HG03565 (cell line): Measurements from ENCODE around the gene DCC.

Experiments used
- ATAC-seq: cut with Tn5 transposase; IDR thresholded peaks from one replicate; pipeline ENCODE4 v1.9.1; 2021; ENCODE audit warnings: mild to moderate bottlenecking, moderate library complexity; ENCODE audit not compliant: unreplicated experiment

DCC gene

DNA sequence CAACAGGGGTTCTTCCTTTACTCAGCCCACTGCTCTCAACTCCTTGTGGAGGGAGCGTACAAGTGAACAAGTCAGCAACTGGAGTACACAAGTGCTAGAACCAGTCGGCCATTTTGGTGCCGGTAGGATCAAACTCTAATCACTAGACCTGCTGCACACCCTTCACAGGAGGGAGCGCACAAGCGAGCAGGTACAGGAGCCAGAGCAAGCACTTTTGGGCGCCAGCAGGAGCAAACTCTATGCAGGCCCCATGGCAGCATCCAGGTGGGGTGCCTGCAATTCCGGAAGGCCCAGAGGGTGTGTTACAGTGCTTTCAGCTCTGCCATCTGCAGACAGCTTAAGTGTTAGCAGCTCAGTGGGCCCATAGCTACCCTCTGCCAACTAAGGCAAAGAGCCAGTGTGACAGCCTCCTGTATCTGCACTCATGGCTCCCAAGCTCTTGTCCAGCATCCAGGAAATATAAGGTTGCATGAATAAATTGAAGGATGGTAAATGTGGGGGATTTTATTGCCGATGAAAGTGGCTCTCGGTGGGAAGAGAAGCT is 426.1 kb downstream of the DCC start:
- no peak for ATAC-seq

DNA sequence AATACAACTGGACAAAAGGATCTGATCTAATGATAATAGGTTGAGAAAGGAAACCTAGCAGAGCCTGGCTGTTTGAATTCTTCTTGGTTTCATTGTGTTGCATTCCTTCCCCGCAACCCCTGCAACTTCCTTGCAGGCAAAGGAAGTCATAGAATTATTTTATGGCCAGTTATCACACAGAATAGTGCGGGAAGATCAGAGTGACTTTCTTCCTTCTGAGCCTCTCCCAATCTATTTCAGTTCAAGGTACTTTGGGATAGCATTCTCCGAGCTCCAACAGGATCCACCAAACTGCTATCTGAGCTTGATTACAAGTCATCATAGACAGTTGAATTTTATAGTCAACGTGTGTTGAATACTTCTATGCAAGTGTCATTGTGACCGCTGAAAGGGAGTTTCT is 441.1 kb downstream of the DCC start:
- no peak for ATAC-seq

DNA sequence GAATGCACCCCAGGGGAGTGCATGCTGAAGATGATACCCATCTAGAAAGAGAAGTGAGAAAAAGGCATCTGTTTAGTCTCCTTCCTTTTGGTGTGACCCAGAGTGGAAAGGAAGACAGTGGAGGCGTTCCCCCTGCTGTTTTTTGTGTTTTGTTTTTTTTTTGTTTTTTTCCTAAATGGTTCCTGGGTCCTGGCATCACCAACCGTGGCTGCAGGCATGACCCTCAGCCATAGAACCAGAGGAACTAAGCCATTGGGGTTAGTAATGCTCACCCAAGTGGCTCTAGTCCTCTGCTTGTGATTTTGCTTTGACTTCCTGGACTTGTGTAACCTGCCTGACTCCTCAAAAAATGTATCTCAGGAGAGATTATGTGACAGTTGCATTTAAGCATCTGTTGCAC is 451.3 kb downstream of the DCC start:
- ATAC-seq = no peak

DNA sequence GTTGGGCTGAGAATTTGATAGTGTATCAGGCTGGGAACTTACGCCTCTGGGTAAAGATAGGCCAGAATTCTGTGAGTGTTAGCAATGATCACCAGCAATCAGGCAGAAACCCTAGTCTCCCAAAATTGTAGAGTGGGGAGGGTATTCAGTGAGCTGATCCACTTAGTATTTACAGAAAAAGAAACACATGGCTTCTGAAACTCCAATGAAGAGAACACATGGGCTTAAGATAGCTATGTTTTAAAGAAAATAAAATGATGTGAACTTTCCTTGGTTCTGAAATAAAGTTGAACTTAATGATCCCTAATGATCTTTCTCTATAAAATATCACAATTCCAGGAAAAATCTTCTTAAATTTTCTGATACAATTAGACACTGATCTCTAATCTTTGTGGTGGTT is 472.8 kb downstream of the DCC start:
- ATAC-seq = no peak

DNA sequence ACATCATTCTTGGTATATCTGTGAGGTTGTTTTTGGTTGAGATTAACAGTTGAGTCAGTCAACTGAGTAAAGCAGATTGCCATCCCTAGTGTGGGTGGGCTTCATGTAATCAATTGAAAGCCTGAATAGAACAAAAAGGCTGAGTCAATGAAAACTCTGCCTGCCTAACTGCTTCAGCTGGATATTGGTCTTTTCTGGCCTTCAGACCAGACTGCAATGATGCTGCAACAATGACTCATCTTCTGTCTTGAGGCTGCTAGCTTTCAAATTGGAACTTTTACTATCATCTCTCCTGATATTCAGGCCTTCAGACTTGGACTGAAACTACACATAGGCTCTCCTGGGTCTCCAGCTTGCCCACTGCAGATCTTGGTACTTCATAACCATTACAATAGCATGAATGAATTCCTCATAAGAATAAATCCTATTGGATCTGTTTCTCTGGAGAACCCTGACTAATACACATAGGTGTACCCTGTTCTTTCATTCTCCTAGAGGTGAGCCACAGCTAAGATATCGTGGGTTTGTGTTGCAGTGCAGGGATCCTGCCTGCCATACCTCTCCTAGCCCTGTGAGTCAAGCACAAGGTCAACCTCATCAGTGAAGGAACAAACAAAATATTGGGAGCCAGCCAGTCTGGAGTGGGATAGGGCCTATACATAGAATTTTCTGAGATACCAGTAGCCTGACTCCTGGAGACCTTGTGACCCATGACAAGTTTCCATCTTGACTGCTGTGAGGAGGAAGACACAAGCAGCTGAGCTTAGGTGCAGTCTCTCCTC is 473.8 kb downstream of the DCC start:
- no peak for ATAC-seq

DNA sequence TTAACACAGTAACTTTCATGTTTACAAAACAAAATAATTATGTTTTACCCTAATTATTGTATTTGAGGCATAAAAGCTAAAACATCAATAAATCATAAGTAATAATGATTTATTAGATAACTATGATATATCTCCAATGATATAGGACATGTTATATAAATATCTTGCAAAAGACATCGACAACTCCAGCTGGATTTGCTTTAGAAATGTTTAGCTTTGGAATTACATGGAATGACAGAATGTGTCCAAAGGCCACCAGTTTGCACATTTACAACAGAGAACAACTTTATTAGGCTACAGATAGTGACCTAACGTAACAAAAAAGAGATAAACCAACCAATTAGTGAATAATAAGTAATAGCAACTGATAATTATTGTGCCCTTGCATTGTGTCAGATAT is 475.7 kb downstream of the DCC start:
- no peak for ATAC-seq

DNA sequence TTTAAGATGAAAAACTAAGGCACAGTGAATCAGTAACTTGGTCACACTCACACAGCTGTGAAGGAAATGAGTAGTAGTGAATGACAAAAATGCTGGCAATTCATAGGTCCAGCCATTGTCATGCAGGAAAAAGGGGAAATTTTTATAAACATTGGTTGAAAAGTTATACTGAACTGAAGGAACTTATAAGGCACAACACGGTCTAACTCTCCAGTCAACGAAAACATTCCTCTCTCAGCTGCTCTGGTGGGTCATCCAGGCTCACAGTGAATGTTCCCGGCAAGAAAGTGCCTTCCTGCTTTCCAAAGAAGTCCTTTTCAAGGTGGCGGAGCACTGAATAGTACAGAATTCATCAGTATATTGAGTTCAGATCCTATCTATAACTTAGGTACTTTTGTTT is 476.1 kb downstream of the DCC start:
- ATAC-seq = no peak

DNA sequence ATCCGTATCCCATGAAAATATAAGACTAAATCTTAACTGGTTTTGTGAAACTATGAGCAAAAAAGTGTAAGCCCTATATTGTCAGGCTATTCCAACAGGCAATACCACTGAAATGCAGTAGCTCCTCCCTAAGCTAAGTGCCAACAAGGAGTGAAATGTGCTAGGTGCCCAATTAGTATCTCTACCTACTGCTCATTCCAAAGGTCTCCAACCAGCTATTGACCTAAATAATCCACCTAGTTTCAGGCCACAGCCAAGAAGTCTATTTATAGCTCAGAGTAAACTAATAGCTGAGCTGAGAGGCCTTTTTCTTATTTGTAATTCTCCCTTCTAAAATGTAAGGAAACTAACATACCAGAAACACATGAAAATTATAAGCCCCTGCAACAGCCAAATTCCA is 482.2 kb downstream of the DCC start:
- no peak for ATAC-seq

DNA sequence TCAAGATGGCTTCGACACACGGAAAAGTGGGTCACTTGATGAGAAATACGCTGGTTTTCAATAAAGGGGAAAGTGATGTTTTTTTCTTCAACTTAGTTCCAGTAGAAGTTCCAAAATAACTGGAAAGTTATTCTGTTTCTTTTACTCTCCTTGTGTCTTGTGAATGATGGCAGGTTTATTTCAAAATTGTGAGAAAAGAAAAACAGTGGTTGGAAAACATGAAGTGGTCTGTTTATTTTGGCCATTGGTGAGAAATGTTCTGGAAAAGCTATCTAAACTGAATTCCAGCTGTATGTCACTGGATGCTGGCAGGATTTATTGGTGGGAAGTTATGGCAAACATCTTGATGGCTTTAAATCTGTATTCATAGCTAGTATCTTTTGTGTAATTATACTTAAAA is 484.1 kb downstream of the DCC start:
- ATAC-seq = no peak

DNA sequence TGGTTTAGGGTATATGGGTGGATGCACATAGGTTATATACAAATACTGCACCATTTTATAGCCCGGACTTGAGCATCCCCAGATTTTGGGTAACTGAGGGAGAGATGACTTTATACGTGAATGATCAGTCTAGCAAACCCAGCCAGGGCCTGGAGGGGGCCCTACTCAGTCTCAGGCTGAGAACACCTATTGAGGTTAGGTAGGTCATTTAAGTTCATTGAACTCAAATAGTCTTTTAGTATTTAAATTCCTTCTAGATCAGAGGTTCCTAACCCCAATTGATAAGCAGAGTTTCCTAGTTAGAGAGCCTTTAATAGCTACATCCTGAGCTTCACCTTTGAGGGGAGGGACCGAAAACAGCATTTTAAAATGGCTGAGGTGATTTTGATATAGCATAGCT is 487.0 kb downstream of the DCC start:
- ATAC-seq = no peak

DNA sequence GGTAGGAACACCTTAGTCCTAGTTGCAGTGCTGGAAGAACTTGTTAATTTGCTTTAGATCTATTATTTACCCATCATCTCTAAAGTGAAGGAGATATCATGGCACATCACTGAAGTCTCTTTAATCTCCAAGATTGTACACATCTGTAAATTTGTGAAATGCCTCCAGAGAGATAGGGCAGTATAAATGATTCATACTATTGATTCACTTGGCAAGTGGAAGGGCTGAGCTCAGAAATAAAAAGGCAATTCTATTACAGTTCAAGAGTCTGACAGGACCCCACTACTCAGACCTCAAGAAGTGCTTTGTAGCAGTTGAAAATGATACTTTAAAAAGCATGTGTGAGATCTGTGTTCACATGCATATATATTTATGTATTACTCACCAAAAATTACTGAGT is 489.3 kb downstream of the DCC start:
- ATAC-seq = no peak

DNA sequence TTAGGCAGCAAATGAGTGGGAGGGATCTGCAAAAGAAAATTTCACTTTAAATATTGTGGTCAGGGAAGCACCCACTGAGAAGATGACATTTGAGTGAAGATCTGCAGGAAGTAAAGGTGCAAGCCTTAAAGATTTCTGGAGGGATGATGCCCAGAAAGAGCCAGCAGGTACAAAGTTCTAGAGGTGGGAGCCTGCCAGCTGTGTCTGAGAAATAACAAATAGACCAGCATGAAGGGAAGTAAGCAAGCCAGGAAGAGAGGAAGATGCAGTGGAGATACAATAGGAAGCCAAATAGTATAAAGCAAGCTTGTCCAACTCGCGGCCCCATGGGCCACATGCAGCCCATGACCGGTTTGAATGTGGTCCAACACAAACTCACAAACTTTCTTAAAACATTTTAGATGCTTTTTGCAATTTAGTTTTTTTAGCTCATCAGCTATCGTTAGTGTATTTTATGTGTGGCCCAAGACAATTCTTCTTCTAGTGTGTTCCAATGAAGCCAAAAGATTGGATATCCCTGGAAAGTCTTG is 489.9 kb downstream of the DCC start:
- no peak for ATAC-seq

DNA sequence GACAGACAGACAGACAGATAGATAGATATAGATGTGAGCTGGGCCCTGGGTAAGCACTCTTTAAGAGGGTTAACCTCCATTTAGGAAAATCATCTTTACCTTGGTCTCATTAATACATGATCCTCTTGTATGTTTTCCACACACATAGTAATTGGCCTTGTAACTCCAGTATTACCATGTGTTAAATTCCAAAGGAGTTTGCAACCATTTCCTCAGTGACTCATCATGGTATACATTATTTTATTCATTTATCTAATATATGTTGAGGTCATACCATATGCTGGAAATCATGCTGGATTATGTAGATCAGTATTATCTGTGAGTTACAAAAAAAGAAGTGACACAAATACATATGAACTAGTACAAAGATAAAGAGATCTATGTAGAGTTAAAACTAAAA is 504.3 kb downstream of the DCC start:
- no peak for ATAC-seq

DNA sequence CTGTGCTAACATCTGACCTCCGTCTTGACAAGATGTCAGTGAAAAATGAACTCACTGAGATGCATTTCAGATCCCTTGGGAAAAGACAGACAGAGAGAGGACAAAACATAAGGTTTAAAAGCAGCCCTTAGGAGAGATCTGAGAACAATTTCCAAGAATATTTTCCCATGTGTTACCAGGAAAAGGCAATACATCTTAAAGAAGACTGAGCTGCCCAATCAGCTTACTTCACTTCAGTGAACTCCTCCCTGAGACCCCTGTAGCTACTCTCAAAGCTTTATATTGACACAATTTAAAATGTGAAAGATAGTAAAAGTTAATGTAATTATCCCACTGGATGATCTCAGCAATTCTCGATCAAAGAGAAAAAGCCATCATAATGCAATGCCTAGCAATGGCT is 505.0 kb downstream of the DCC start:
- ATAC-seq = no peak

DNA sequence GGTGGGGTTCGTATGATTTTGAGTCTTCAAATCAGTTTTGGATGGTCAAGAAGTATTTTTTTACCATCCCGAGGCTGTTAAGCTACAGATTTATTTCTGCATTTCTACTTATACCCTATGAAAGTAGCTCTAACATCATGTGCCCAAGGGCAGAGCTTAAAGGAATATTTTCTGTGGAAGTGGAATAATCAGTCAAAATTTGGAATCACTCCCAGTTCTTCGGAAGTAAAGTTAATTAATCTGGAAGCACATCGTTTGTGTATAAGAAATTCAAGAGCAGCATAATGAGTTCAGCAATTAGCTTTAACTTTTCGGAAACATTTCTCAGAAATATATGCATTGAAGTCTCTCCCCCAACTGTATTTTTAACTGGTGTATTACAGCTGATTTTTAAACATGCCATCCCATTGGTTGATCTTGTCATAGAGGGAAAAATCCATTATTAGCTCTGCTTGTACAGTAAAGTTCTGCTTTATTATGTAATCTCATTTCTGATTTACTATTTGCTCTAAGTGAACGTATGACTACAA is 510.1 kb downstream of the DCC start:
- ATAC-seq = no peak

DNA sequence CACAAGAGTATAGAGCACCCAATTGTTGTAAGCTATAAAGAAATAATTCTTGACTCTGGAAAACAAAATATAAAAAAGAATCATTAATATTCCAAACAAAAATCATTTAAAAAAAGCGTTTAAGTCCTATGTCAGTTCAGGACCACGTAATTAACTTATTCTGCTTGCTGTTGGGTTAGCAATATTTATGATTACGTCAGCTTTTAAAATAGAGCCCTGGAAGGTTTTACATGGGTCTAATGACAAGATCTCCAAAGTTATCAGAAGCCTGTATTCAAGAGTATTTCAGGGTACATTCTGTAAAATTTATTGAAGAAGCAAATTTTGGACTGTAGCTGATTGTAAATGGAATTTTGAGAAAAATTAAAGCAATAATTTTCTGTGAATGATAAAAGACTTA is 521.6 kb downstream of the DCC start:
- ATAC-seq = no peak

DNA sequence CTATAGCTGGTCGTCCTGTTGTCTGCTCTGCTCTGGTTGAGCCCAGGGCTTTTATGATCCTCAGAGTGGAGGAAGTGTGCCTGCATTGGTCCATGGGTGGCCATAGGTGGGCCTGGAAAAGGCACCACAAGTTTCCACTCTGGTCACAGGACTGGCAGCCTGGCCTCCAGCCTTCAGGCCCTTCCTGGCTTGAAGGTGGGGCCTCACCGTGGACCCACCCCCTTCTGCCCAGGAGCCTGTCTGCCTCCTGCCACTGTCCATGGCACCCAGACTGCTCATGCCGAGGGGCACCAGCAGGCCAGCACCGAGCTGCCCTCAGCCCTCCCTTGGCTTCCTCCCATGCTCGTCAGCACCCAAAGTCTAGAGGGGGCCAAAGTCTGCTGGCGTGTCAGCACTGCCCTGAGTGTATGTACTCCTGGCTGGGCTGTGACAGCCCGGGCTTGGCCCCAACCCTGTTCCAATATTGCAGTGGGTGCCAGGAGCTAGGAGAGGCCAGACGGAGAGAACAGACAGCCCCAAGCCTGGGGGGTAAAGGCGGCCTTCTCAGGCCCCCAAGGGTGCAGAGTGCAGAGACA is 529.4 kb downstream of the DCC start:
- no peak for ATAC-seq

DNA sequence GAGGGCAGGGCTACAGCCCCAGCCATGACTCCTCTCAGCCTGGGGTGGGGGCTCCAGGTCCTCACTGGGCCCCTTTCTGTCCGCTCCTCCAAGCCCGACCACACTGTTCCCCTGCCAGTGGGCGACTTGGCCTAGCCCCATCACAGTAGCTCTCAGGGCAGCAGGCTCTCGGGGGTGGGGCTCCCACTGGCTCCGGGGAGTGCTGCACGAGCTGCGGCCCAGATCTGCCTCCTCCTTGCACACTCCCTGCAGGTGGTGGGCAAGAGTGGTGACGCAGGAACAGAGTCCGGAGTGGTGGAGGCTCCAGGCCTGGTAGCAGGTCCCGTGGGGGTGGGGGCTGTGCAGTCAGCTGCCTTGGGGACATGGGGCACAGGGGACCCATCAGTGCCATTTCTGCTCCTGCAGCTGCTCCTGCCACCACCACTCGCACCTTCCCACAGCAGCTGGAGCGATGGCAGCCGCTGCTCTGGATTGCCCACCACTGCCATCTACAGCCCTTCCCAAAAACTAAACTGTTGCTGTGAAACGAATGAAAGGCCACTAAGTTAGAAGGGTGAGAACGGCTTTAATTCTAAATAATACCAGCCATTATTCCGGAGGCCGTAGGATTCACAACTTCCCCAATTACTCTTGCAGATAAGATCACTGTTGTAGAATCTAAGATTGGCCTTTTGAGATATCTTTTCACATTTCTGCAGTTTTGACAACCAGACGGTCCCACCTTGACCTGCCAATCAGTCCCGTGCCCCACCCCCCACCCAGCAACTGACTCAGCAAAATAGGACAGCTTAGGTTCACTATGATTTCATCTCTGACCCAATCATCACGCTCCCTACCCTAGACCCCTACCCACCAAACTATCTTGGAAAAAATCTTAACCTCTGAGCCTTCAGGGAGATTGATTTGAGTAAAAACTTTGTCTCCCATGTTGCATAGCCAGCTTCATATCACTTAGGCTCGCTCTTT is 530.2 kb downstream of the DCC start:
- ATAC-seq = no peak

DNA sequence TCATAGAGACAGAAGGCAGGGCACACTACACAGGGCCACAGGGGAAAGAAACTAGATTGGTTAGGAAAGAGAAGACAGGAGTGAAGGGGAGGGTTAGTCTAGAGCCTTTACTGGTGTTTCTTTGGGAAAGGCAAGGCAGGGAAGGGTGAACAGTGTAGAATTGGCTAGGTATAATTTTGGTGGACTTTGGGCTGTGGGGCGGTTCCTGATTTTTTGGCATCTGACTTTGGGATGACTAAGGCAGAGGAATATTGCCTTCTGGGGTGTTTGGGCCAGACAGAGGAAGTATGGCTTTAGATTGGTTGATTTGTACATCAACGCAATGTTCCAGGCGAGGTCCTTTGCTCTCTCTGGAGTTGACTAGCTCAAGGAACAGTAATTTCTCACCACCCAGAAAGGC is 534.8 kb downstream of the DCC start:
- ATAC-seq = no peak

DNA sequence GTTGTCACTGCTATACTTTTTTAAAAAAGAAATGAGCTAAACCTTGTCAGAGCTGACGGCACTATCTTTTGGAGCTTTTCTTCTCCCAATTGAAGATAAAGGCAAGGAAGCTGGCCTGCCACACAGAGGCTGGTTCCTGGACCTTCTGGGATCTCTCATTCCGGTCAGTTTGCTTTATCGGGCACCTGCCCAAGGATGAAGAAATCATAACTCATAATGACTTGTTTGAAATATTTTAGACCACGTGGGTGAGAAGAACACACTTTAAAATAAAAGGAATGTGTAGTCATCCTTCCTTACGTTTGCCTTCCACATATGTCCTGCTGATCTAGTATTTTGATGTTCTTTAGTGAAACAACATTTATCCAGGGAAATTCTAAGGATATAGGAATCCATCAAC is 535.7 kb downstream of the DCC start:
- ATAC-seq = no peak

DNA sequence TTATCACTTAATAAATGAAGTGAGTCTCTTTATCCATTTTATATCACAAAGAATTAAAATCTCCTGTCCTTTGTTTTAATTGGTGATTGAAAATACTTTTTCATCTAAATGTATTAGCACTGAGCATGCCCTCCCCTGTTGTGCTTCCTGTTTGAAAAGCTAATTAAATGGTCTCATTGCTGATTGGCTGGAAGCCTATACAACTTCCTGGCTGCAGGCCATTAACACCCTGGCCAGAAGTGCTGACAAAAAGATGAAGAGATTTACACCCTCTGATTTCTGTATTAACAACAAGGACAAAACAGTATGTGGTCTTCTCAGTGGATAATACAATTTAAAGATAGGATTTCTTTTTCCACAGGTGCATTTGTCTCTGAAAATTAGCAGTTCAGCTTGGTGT is 548.0 kb downstream of the DCC start:
- ATAC-seq = no peak
